Stimulated activated effector memory CD8-positive, alpha-beta T cell treated with anti-CD3 and anti-CD28 coated beads, Interleukin-12 subunit alpha, Interleukin-12 subunit beta, amount 100 ng/mL, for 72 hours (primary cell): Measurements from ENCODE around the gene CNTNAP2.

Experiments
- ATAC-seq: fragments of 150-1000 bp; cut with Tn5 transposase; 2 replicates; pipeline ENCODE4 v1.10.0; 2021
- DNase-seq, 2 donors: peaks; one replicate each; pipeline ENCODE4 v3.0.0; 2021 to 2022; ENCODE audit warnings: low spot score in 2 of 2
- H3K27ac Mint-ChIP-seq: one replicate; pipeline ENCODE4 v1.8.0; 2022; ENCODE audit warnings: mild to moderate bottlenecking, mixed read lengths
- H3K36me3 Mint-ChIP-seq: one replicate; pipeline ENCODE4 v1.8.0; 2022; ENCODE audit warnings: mild to moderate bottlenecking, mixed read lengths
- H3K4me1 Mint-ChIP-seq: one replicate; pipeline ENCODE4 v1.8.0; 2022; ENCODE audit warnings: mixed read lengths
- H3K4me3 Mint-ChIP-seq: one replicate; pipeline ENCODE4 v1.8.0; 2022; ENCODE audit warnings: mild to moderate bottlenecking, mixed read lengths
- H3K9me3 Mint-ChIP-seq: one replicate; pipeline ENCODE4 v1.8.0; 2022; ENCODE audit warnings: mixed read lengths

The CNTNAP2 gene

DNA sequence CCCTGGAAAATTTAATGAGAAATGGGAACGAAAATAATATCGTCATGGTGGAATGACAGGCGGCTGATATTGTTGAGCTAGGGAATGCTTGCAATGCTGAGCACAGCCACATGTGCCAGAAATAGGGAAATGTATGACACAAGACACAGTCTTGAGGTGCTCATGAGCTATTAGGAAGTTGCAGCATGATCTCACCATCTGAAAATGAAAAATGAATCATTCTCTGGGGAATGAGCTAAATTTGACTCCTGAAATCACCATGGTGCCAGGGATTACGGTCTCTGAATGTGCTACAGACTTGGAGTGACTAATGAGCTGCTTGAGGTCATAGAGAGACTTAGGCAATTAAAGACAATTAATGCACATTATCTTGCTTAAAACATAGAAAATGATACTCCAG lies 845.0 kb downstream of the CNTNAP2 start:
- Mint-ChIP-seq H3K4me1 (no peaks in the 10 kb centered on the region), H3K9me3 (peaks cover 16% of the 10 kb centered on the region), H3K4me3 (no peak overlapping the region), H3K36me3 (no peaks in the 10 kb centered on the region), H3K27ac (no peak overlapping the region)
- DNase-seq, result no peak
- ATAC-seq, result no peak

DNA sequence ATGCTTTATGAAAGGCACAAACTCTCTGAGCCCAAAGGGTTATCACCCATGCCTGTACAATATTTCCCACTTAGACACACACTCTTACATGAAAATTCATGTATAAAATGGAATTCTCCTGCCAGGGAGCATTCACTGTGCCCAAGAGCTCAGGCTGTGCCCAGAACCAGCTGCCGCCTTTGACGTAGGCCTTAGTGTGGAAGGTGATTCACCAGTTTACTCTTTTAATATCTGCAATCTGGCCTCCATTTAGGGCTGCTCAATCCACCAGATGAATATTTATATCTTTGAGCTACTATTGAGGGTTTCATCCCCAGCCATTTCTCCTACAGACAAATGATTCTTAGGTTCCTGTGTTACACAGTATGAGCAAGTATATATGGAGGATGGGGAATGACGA lies 849.7 kb downstream of the CNTNAP2 start:
- no peaks in the 10 kb centered on the region for H3K36me3 Mint-ChIP-seq
- peaks cover 3% of the 10 kb centered on the region for H3K9me3 Mint-ChIP-seq
- no peak overlapping the region for H3K4me3 Mint-ChIP-seq
- DNase-seq, result no peak
- no peak overlapping the region for H3K27ac Mint-ChIP-seq
- ATAC-seq, result no peak
- no peaks in the 10 kb centered on the region for H3K4me1 Mint-ChIP-seq

DNA sequence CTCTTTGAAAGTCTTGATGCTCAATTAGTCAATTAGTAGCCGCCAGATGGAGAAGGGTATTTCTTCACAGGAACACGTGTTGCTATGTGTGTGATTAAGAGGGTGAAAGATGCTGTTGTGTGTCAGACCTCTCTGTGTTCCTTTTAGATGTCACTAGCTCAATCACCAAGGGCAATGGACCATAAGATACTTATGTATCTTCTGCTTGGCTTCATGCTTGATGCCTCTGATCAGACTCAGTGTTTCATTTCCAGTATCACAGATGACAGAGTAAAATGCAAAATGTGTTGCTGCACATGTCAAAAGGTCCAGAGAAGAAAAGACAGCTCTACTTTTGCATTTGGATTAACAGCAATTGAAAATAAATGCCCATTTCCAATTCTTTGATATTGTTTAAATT lies 865.9 kb downstream of the CNTNAP2 start:
- DNase-seq, result no peak
- Mint-ChIP-seq H3K27ac (no peak overlapping the region), H3K36me3 (no peaks in the 10 kb centered on the region), H3K4me1 (no peaks in the 10 kb centered on the region), H3K9me3 (peaks cover 30% of the 10 kb centered on the region), H3K4me3 (no peak overlapping the region)
- ATAC-seq, result no peak

DNA sequence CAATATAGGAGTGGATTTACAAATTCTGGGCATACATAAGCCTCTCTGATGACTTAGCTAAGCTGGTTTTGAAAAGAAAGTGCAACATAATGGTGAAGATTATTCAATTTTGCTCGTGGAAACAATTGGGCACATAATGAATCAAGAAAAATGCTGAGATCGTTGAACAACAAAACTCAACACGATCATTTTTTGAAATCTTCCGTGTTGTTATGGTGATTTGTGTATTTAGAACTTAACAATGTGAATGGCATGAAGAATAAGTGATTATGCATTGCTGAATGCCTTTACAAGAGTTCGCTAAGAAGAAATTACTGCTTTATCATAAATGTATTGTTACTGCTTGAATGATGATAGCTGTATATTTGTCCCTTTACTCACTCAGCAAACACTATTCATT lies 875.0 kb downstream of the CNTNAP2 start:
- Mint-ChIP-seq H3K36me3 (no peaks in the 10 kb centered on the region), H3K27ac (no peak overlapping the region), H3K4me1 (no peaks in the 10 kb centered on the region), H3K4me3 (no peak overlapping the region), H3K9me3 (peaks cover 11% of the 10 kb centered on the region)
- DNase-seq, result no peak
- ATAC-seq, result no peak

DNA sequence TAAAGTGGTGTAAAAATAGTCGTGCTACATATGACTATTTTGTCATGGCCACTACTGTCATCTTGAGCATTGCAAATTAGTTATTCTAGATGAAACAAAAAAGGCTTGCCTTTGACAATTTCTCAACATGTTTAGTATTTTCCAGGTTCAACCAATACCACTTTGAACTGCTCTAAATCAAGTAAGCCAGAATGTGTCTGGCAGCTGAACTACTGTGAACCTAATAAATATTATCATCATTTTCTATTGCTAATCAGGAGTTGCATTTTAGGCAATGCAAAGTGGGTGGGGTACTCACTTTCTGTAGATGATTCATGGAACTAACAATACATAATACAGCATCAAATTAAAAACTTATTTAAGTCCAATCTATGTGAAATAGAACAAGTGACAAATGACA lies 877.2 kb downstream of the CNTNAP2 start:
- no peaks in the 10 kb centered on the region for H3K36me3 Mint-ChIP-seq
- H3K9me3 Mint-ChIP-seq, result peaks cover 16% of the 10 kb centered on the region
- H3K4me1 Mint-ChIP-seq, result no peaks in the 10 kb centered on the region
- no peak overlapping the region for H3K4me3 Mint-ChIP-seq
- DNase-seq, result no peak
- H3K27ac Mint-ChIP-seq, result no peak overlapping the region
- no peak for ATAC-seq

DNA sequence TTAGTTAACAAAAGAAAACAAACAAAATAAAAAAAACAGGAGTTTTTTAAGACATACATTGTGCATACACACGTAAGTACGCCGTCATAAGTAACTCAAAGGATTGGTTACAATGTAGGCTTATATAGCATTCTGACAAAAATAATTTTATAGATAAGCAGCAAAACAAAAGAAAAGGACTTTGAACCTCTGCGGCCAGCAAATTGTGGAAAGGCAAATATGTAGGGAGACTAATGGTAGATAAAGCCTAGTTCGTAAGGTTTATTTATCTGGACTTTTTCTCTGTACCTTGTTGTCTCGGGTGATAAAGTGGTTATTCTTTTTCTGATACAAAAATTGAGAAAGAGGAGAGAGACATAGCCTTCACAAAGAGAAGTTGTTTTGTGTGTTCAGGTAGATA lies 891.9 kb downstream of the CNTNAP2 start:
- Mint-ChIP-seq H3K27ac (no peak overlapping the region), H3K36me3 (no peaks in the 10 kb centered on the region), H3K4me3 (no peak overlapping the region), H3K9me3 (peaks cover 10% of the 10 kb centered on the region), H3K4me1 (no peaks in the 10 kb centered on the region)
- DNase-seq (no peak), ATAC-seq (no peak)

DNA sequence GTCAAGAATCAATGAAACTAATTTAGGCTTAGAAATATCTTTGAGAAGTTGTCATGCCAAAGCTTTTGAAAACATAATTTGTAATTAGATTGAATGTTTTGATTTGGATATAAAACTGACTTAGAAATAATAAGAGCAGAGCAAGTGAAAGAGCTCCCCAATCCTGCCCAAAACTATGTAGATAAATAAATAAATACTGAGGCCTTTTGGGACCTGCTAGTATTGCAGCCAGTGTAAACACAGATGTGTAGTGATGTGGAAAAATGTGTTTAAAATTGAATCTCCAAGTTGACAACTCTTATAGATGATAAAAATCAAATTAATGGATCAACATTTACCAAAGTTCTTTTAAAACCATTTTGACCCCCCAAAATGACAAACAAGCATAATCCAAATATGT lies 896.1 kb downstream of the CNTNAP2 start:
- no peak overlapping the region for H3K27ac Mint-ChIP-seq
- no peaks in the 10 kb centered on the region for H3K4me1 Mint-ChIP-seq
- ATAC-seq (no peak), DNase-seq (no peak)
- no peaks in the 10 kb centered on the region for H3K36me3 Mint-ChIP-seq
- H3K4me3 Mint-ChIP-seq, result no peak overlapping the region
- peaks cover 15% of the 10 kb centered on the region for H3K9me3 Mint-ChIP-seq

DNA sequence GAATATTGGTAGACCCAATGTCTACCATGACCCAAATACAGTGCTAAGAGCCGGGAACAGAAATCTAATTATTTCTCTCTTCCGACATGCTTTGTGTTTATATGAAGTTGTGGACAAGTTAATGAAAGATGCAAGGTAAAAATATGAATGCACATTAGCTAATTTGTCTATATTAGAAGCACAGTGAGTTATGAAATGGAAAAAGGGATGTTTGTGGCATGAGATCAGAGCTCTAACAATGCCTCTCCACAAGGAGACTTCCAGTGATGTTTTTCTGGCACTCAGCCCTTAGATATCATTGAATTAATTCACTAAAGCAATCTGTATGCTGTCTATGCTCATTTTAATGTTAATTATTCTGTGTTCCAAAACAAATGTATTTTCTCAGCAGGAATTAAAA lies 897.2 kb downstream of the CNTNAP2 start:
- Mint-ChIP-seq H3K36me3 (no peaks in the 10 kb centered on the region), H3K27ac (no peak overlapping the region), H3K4me1 (no peaks in the 10 kb centered on the region), H3K9me3 (peaks cover 12% of the 10 kb centered on the region), H3K4me3 (no peak overlapping the region)
- ATAC-seq (no peak), DNase-seq (no peak)

DNA sequence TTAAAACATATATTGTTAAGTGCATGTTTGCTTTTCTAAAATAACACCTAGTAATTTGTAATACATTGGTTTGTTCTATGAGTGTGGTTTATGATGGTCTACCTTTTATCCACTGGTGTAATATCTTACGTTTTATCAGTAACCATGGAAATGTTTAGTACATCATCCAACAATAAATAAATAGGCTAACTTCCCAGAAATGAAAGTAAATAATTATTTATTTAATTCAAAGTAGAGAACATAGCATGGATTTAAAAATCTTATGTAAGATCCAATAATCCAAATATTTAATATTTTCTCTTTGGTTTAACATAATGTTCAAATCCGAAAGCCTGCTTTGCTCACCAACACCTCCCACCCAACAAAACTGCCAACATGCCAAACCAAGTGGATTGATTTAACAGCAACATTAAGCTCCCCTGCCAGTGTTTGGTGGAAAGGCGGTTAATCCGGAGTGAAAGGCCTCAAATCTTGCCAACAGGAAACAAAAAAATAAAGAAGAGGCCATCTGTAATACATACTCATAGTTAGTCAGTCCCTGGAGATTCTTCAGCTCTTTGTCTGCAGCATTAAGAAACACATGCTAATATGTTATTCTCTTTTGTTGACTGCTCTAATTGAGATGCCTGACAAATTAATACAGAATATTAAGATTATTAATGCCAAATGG lies 897.8 kb downstream of the CNTNAP2 start:
- Mint-ChIP-seq H3K4me3 (no peak overlapping the region), H3K4me1 (no peaks in the 10 kb centered on the region), H3K36me3 (no peaks in the 10 kb centered on the region), H3K9me3 (peaks cover 12% of the 10 kb centered on the region), H3K27ac (no peak overlapping the region)
- DNase-seq (no peak), ATAC-seq (no peak)

DNA sequence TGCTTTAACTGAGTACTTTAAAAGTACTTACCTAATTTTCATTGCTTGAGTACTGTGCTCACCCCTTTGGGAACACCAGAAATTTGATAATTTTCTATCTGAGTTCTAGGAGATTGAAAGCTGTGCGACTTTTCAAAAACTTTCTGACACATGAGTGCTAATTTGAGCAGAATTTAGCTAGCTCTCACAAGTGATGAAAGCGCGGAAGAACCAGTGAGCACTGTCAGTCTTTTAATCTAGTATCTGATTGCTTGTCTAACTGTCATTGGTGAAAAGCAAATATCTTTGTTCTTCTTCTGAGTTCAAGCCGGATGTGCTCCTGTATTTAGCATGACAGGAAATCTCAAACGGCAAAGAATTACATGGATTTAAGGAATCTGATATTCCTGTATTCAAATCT lies 899.4 kb downstream of the CNTNAP2 start:
- ATAC-seq (no peak), DNase-seq (no peak)
- H3K27ac Mint-ChIP-seq, result no peak overlapping the region
- no peak overlapping the region for H3K4me3 Mint-ChIP-seq
- no peaks in the 10 kb centered on the region for H3K4me1 Mint-ChIP-seq
- H3K36me3 Mint-ChIP-seq, result no peaks in the 10 kb centered on the region
- peaks cover 15% of the 10 kb centered on the region for H3K9me3 Mint-ChIP-seq

DNA sequence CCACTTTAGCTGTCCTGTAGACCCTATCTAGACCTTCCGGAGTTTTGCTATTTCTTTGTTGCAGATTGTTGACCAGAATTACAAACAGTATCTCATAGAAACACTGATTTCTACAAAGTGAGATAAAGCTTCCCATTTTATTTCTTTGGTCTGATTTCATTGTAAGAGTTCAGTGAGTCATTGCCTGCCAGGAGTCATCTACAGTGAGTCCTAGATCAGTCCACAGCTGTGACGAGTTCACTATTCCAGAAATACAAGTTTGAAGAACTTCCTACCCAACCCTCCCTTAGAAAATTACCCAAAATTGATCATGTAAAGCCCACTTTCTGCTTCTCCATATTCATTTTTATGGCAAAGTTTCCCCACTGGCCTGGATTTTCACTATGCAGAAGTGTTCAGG lies 905.5 kb downstream of the CNTNAP2 start:
- H3K4me1 Mint-ChIP-seq, result no peaks in the 10 kb centered on the region
- H3K9me3 Mint-ChIP-seq, result peaks cover 8% of the 10 kb centered on the region
- ATAC-seq (no peak), DNase-seq (no peak)
- no peak overlapping the region for H3K4me3 Mint-ChIP-seq
- no peak overlapping the region for H3K27ac Mint-ChIP-seq
- no peaks in the 10 kb centered on the region for H3K36me3 Mint-ChIP-seq

DNA sequence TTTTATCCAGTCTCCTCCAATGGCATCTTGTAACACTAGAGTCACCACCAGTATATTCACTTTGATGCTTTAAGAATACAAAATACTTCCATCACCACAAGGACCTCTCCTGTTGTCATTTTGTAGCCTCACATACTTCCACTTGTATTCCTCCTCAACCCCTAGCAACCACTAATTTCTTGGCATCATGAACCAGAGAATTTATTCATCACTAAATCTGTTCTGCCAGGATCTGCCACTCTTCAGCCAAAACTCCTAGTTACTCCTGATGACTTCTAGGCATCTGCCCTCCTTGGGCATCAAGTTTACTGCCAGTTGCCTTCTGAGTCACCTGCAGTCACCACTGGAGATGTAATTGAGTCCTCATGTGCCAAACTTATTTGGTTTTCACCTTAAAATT lies 906.8 kb downstream of the CNTNAP2 start:
- ATAC-seq (no peak), DNase-seq (no peak)
- no peaks in the 10 kb centered on the region for H3K4me1 Mint-ChIP-seq
- no peaks in the 10 kb centered on the region for H3K36me3 Mint-ChIP-seq
- H3K9me3 Mint-ChIP-seq, result peaks cover 15% of the 10 kb centered on the region
- H3K27ac Mint-ChIP-seq, result no peak overlapping the region
- no peak overlapping the region for H3K4me3 Mint-ChIP-seq

DNA sequence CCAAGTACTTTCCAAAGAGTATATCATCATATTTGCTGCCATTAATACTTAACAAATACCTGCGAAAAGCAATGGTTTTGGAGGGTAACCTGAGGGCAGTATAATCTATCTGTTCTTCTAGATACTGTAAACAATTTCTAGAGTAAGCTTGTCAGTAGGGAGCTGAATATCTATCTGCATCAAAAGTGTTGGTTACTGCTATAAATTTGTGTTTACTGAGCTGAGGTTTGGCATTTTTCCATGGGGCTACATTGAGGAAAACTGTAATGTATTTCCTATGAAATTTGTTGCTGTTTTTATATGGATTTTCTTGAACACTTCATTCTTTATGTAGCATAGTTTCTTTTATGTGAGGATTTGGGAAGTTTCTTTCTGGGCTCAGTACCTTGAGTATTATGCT lies 913.4 kb downstream of the CNTNAP2 start:
- Mint-ChIP-seq H3K36me3 (no peaks in the 10 kb centered on the region), H3K9me3 (peaks cover 28% of the 10 kb centered on the region), H3K4me3 (no peak overlapping the region), H3K4me1 (no peaks in the 10 kb centered on the region), H3K27ac (no peak overlapping the region)
- no peak for ATAC-seq
- no peak for DNase-seq

DNA sequence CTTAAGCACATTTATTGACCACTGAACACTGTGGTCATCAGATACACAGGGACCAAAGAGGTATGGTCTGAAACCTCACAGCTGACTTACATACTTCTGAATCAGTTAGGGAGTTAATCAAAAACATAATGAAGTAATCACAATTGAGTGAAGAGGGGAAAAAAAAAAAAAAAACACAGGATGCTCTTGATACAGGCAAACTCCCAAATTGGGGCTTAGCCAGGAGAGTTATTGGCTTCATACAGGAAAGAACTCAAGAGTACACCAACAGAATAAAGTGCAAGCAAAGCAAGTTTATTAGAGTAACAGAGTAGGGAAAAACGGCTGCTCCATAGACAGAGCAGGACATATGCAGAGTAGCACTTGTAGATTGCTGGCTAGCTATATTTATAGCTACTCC lies 917.0 kb downstream of the CNTNAP2 start:
- Mint-ChIP-seq H3K27ac (no peak overlapping the region), H3K9me3 (peaks cover 24% of the 10 kb centered on the region), H3K36me3 (no peaks in the 10 kb centered on the region), H3K4me3 (no peak overlapping the region), H3K4me1 (no peaks in the 10 kb centered on the region)
- ATAC-seq (no peak), DNase-seq (no peak)

DNA sequence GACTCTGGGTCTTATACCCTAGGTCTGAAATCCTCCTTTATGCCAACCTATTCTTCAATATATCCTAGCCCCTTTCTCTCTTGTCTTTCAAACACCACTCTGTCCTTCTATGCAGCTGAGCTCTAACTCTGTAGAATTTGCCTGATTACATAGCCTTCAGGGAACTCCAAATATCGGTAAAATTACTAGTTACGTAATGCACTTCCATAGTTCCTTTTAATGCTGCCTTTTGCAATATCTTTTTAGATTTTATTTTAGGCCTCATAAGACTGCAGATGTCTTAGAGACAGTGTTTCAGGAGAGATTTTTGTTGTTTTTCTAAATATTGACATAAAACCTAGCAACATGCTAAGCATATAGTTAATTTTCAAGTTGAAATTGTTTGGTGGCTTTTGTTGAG lies 924.8 kb downstream of the CNTNAP2 start:
- Mint-ChIP-seq H3K36me3 (no peaks in the 10 kb centered on the region), H3K27ac (no peak overlapping the region), H3K4me3 (no peak overlapping the region), H3K9me3 (peaks cover 25% of the 10 kb centered on the region), H3K4me1 (no peaks in the 10 kb centered on the region)
- no peak for ATAC-seq
- no peak for DNase-seq

DNA sequence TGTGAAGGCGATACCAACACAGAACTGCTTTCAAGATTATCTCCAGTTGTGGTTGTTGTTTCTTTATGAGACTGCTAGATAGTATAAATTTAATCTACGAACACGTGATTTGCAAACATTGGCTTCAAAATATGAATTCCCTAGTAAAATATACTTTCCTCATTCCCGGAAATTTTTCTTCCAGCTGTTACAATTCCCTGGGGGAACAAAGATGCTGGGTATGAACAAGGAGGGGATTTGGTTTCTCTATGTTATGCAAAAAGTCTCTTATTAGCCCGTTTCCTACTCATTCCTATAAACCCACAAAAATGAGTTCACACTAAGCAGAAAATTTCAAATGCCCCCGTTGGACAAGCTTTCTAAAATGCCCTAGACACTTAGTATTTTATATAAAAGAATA lies 928.3 kb downstream of the CNTNAP2 start:
- Mint-ChIP-seq H3K9me3 (peaks cover 19% of the 10 kb centered on the region), H3K4me3 (no peak overlapping the region), H3K4me1 (no peaks in the 10 kb centered on the region), H3K27ac (no peak overlapping the region), H3K36me3 (no peaks in the 10 kb centered on the region)
- DNase-seq, result no peak
- ATAC-seq, result no peak

DNA sequence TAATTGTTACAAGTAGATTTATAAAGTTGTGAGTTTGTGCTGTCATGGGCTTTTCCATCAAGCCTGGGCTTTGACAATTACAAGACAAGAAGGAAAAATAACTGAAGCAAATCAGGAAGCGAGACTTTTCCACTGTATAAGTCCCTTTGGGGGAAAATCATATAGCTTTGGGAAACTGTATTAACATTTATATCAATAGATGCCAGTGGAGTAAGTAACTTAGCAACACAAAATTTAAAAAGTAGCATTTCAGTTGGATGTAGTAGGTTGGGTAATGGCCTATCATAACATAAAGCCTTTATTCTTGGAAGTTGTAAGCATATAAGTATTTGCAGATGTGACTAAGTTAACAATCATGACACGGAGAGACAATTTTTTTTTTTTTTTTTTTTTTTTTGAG lies 931.1 kb downstream of the CNTNAP2 start:
- no peak for ATAC-seq
- Mint-ChIP-seq H3K4me3 (no peak overlapping the region), H3K36me3 (no peaks in the 10 kb centered on the region), H3K9me3 (peaks cover 16% of the 10 kb centered on the region), H3K27ac (no peak overlapping the region), H3K4me1 (no peaks in the 10 kb centered on the region)
- no peak for DNase-seq
